HepG2 (cell line): ENCODE measurements around the gene TRIM3. TPM values are rescaled to one million over a fixed set of nuclear protein-coding genes. Genes with fewer than 3 reads are reported as not detected.
A peak's percentile ranks its signal among the peaks of the same experiment; 100 is the strongest.

Source experiments
- DRAP1 ChIP-seq: IDR thresholded peaks from 2 replicates; pipeline ENCODE4 v1.6.1; 2016; ENCODE audit warnings: missing genetic modification reagents, missing compliant biosample characterization
- ELF1 ChIP-seq: sonication (generic); formaldehyde crosslinking; IDR thresholded peaks from 2 replicates; pipeline ENCODE4 v1.4.0; 2020; ENCODE audit warnings: missing genetic modification reagents
- GTF3A ChIP-seq: sonication (generic); formaldehyde crosslinking; conservative IDR thresholded peaks from 2 replicates; pipeline ENCODE4 v1.4.0; 2020; ENCODE audit warnings: mild to moderate bottlenecking, missing genetic modification reagents
- HINFP ChIP-seq: sonication (generic); formaldehyde crosslinking; IDR thresholded peaks from 2 replicates; pipeline ENCODE4 v1.4.0; 2020; ENCODE audit warnings: low read depth, mild to moderate bottlenecking, missing genetic modification reagents
- MAFF ChIP-seq: IDR thresholded peaks from 2 replicates; pipeline ENCODE4 v1.6.1; 2011; ENCODE audit warnings: low read depth, low read length, improper control_type of control experiment
- MTA1 ChIP-seq: sonication (generic); formaldehyde crosslinking; IDR thresholded peaks from 2 replicates; pipeline ENCODE4 v1.4.0; 2020; ENCODE audit warnings: missing genetic modification reagents, mild to moderate bottlenecking, borderline replicate concordance
- MXD1 ChIP-seq: sonication (generic); formaldehyde crosslinking; IDR thresholded peaks from 2 replicates; pipeline ENCODE4 v1.4.0; 2020; ENCODE audit warnings: mild to moderate bottlenecking, missing genetic modification reagents
- NCOA1 ChIP-seq: sonication (generic); formaldehyde crosslinking; IDR thresholded peaks from 2 replicates; pipeline ENCODE4 v1.9.0; 2021; ENCODE audit warnings: missing genetic modification reagents
- PAXIP1 ChIP-seq: sonication (generic); formaldehyde crosslinking; conservative IDR thresholded peaks from 2 replicates; pipeline ENCODE4 v1.4.0; 2020; ENCODE audit warnings: mild to moderate bottlenecking, missing genetic modification reagents, moderate library complexity
- REPIN1 ChIP-seq: sonication (generic); formaldehyde crosslinking; IDR thresholded peaks from 2 replicates; pipeline ENCODE4 v1.8.0; 2022; ENCODE audit warnings: missing genetic modification reagents, low read depth, mild to moderate bottlenecking, borderline replicate concordance
- SMC3 ChIP-seq: IDR thresholded peaks from 2 replicates; pipeline ENCODE4 v1.6.1; 2011; ENCODE audit warnings: low read length, improper control_type of control experiment
- SRSF1 ChIP-seq: fragments of 200-400 bp; formaldehyde crosslinking; optimal IDR thresholded peaks from 2 replicates; pipeline ENCODE3; 2017; ENCODE audit warnings: mild to moderate bottlenecking, low read depth, low read length, moderate library complexity
- U2AF2 ChIP-seq: fragments of 200-400 bp; formaldehyde crosslinking; IDR thresholded peaks from 2 replicates; pipeline ENCODE4 v1.6.1; 2017; ENCODE audit warnings: low read depth, mild to moderate bottlenecking, low read length
- ZBTB42 ChIP-seq: sonication (generic); formaldehyde crosslinking; IDR thresholded peaks from 2 replicates; pipeline ENCODE4 v1.5.0; 2020; ENCODE audit warnings: mild to moderate bottlenecking, missing genetic modification reagents
- ZBTB8A ChIP-seq: sonication (generic); formaldehyde crosslinking; IDR thresholded peaks from 2 replicates; pipeline ENCODE4 v1.4.0; 2020; ENCODE audit warnings: mild to moderate bottlenecking, low read depth, missing genetic modification reagents, borderline replicate concordance
- ZFP91 ChIP-seq: sonication (generic); formaldehyde crosslinking; IDR thresholded peaks from 2 replicates; pipeline ENCODE4 v1.9.0; 2022; ENCODE audit warnings: missing genetic modification reagents, mild to moderate bottlenecking, borderline replicate concordance
- ZFY ChIP-seq: sonication (generic); formaldehyde crosslinking; IDR thresholded peaks from 2 replicates; pipeline ENCODE4 v1.4.0; 2020; ENCODE audit warnings: missing genetic modification reagents
- ZNF234 ChIP-seq: sonication (generic); formaldehyde crosslinking; conservative IDR thresholded peaks from 2 replicates; pipeline ENCODE4 v1.5.1; 2020; ENCODE audit warnings: mild to moderate bottlenecking, missing genetic modification reagents
- ZNF354B ChIP-seq: sonication (generic); formaldehyde crosslinking; IDR thresholded peaks from 2 replicates; pipeline ENCODE4 v1.8.0; 2022; ENCODE audit warnings: mild to moderate bottlenecking, missing genetic modification reagents
- ZNF431 ChIP-seq: sonication (generic); formaldehyde crosslinking; IDR thresholded peaks from 2 replicates; pipeline ENCODE4 v1.9.0; 2022; ENCODE audit warnings: missing genetic modification reagents, low read depth, mild to moderate bottlenecking, borderline replicate concordance
- ZNF576 ChIP-seq: sonication (generic); formaldehyde crosslinking; IDR thresholded peaks from 2 replicates; pipeline ENCODE4 v1.4.0; 2020; ENCODE audit warnings: mild to moderate bottlenecking, missing genetic modification reagents
- ZNF747 ChIP-seq: sonication (generic); formaldehyde crosslinking; IDR thresholded peaks from 2 replicates; pipeline ENCODE4 v1.8.1; 2023; ENCODE audit warnings: missing genetic modification reagents, mild to moderate bottlenecking, borderline replicate concordance
- polyA plus RNA-seq, 8 experiments: library from polyadenylated mRNA; depleted of rRNA in 3 of 8; stranded (reverse) in 7 of 8; unstranded in 1 of 8; fragments of >200 nt; fragmentation: Illumina TruSeq in 4 of 8; extraction: Trizol in 4 of 8; gene quantifications; 2 replicates each; pipeline versions ENCODE4 v1.2.1 to v1.2.3, GENCODE V29; 2011 to 2016; ENCODE audit warnings: low read depth in 4 of 8, missing spikeins in 1 of 8, mixed read lengths in 1 of 8; ENCODE audit not compliant: insufficient read depth in 1 of 8
- total RNA-seq, 5 experiments: library from RNA; depleted of rRNA; stranded (reverse); fragments of >200 nt; fragmentation: Illumina TruSeq; extraction: Trizol; gene quantifications; 2 replicates each; pipeline ENCODE4 v1.2.3, GENCODE V29; 2016; ENCODE audit warnings: low read depth in 1 of 5

The TRIM3 gene
- total and polyA plus RNA-seq, 2 of the 13 experiments (the other 11 are each of a cell fraction or from before 2014, with no cell fraction given), result 3.6 to 6.3 TPM

GRCh38 chr11:6440906-6441358 lies 32.8 kb downstream of the TRIM3 start, which contains the start of gene HPX (continued):
- TF ChIP-seq REPIN1 (CRISPR knock-in tag), result 0 out of 2 replicates have a peak, but pooled peaks have one; percentile 63
- no peak for TF ChIP-seq ZNF354B
- no peak for TF ChIP-seq DRAP1 (CRISPR knock-in tag)
- peak; percentile 85 for TF ChIP-seq MTA1 (CRISPR knock-in tag)
- no peak for TF ChIP-seq ZNF234 (CRISPR knock-in tag)
- TF ChIP-seq ZNF576 (CRISPR knock-in tag), result no peak
- no peak for TF ChIP-seq SRSF1
- peak; percentile 41; the same call in 1 of the 2 replicates for TF ChIP-seq ZFP91 (CRISPR knock-in tag)
- no peak for TF ChIP-seq ZNF431 (CRISPR knock-in tag)
- no peak for TF ChIP-seq MAFF
- no peak for TF ChIP-seq MXD1
- TF ChIP-seq ZFY (CRISPR knock-in tag), result no peak
- no peak for TF ChIP-seq ZBTB8A (CRISPR knock-in tag)
- TF ChIP-seq U2AF2, result no peak
- no peak for TF ChIP-seq GTF3A
- peak; percentile 83 for TF ChIP-seq PAXIP1
- TF ChIP-seq ZNF747, result no peak
- TF ChIP-seq SMC3, result no peak
- no peak for TF ChIP-seq ZBTB42 (CRISPR knock-in tag)
- no peak for TF ChIP-seq NCOA1 (CRISPR knock-in tag)
- TF ChIP-seq HINFP (CRISPR knock-in tag), result no peak
- TF ChIP-seq ELF1, result no peak
